Neural cell (in vitro differentiated cells): ENCODE data around the gene TFR2. TPM values are rescaled to one million over a fixed set of nuclear protein-coding genes. Genes with fewer than 3 reads are reported as not detected.

Source experiments
- H2AFZ ChIP-seq: fragments of 200-600, 300-800 bp; sonication (generic), shearing (Covaris generic); 2 replicates; pipeline ENCODE4 v1.6.0; 2014; ENCODE audit warnings: low read depth, mild to moderate bottlenecking, antibody characterized with exemption, low read length, moderate library complexity
- H3F3A ChIP-seq: fragments of 200-600 bp; shearing (Covaris generic); 2 replicates; pipeline ENCODE4 v1.6.1; 2016; ENCODE audit warnings: mild to moderate bottlenecking, moderate library complexity, mixed read lengths, antibody characterized with exemption, low read length; ENCODE audit not compliant: insufficient read depth, poor library complexity, severe bottlenecking
- H3K27ac ChIP-seq: fragments of 200-600, 300-800 bp; sonication (generic), shearing (Covaris generic); 2 replicates; pipeline ENCODE4 v1.5.1; 2014; ENCODE audit warnings: mild to moderate bottlenecking, low read length, moderate library complexity
- H3K27me3 ChIP-seq: fragments of 300-800, 200-600 bp; sonication (generic), shearing (Covaris generic); 2 replicates; pipeline ENCODE4 v1.6.0; 2014; ENCODE audit warnings: mild to moderate bottlenecking, low read depth, low read length, moderate library complexity; ENCODE audit not compliant: insufficient read depth
- H3K36me3 ChIP-seq: fragments of 300-800, 200-600 bp; sonication (generic), shearing (Covaris generic); 2 replicates; pipeline ENCODE4 v1.5.1; 2014; ENCODE audit warnings: mild to moderate bottlenecking, antibody characterized with exemption, low read length, moderate library complexity; ENCODE audit not compliant: insufficient read depth
- H3K4me2 ChIP-seq: fragments of 300-800, 200-600 bp; sonication (generic), shearing (Covaris generic); 2 replicates; pipeline ENCODE4 v1.6.0; 2014; ENCODE audit warnings: mild to moderate bottlenecking, low read length
- H3K4me3 ChIP-seq: fragments of 300-800, 200-600 bp; sonication (generic), shearing (Covaris generic); 2 replicates; pipeline ENCODE4 v1.5.1; 2014; ENCODE audit warnings: mild to moderate bottlenecking, low read length, moderate library complexity
- H3K79me2 ChIP-seq: fragments of 200-600 bp; shearing (Covaris generic); replicated peaks from 2 replicates; pipeline ENCODE4 v1.6.0; 2014; ENCODE audit warnings: mild to moderate bottlenecking, low read length, moderate library complexity; ENCODE audit not compliant: insufficient read depth
- H3K9ac ChIP-seq: fragments of 300-800, 200-600 bp; sonication (generic), shearing (Covaris generic); 2 replicates; pipeline ENCODE4 v1.6.1; 2016; ENCODE audit warnings: mild to moderate bottlenecking, low read length, mixed read lengths
- H3K9me2 ChIP-seq: fragments of 200-600 bp; shearing (Covaris generic); 2 replicates; pipeline ENCODE4 v1.6.1; 2016; ENCODE audit warnings: mild to moderate bottlenecking, low read length, mixed read lengths; ENCODE audit not compliant: insufficient read depth
- H3K9me3 ChIP-seq: fragments of 200-600, 300-800 bp; sonication (generic), shearing (Covaris generic); 2 replicates; pipeline ENCODE4 v1.6.1; 2016; ENCODE audit warnings: mild to moderate bottlenecking, mixed run types, low read length, moderate library complexity, mixed read lengths
- H4K20me1 ChIP-seq: fragments of 200-600 bp; shearing (Covaris generic); 2 replicates; pipeline ENCODE4 v1.6.1; 2016; ENCODE audit warnings: mild to moderate bottlenecking, mixed run types; ENCODE audit not compliant: insufficient read depth
- EP300 ChIP-seq: fragments of 450-650 bp; conservative IDR thresholded peaks from 2 replicates; pipeline ENCODE4 v1.6.1; 2014; ENCODE audit warnings: antibody characterized with exemption, mild to moderate bottlenecking, moderate library complexity; ENCODE audit not compliant: poor library complexity, severe bottlenecking
- EZH2 ChIP-seq: fragments of 200-600, 300-800 bp; shearing (Covaris generic), sonication (generic); IDR thresholded peaks from 2 replicates; pipeline ENCODE4 v1.6.1; 2014; ENCODE audit warnings: antibody characterized with exemption, low read length, borderline replicate concordance, mild to moderate bottlenecking; ENCODE audit not compliant: insufficient read depth, poor library complexity, severe bottlenecking
- MXI1 ChIP-seq: fragments of 450-650 bp; conservative IDR thresholded peaks from 2 replicates; pipeline ENCODE4 v1.6.1; 2014; ENCODE audit warnings: antibody characterized with exemption, mild to moderate bottlenecking; ENCODE audit not compliant: poor library complexity, severe bottlenecking
- POLR2AphosphoS5 ChIP-seq: IDR thresholded peaks from 2 replicates; pipeline ENCODE4 v1.6.1; 2012
- RAD21 ChIP-seq: fragments of 450-650 bp; conservative IDR thresholded peaks from 2 replicates; pipeline ENCODE4 v1.6.1; 2014; ENCODE audit warnings: antibody characterized with exemption, mild to moderate bottlenecking, moderate library complexity
- SMC3 ChIP-seq: fragments of 450-650 bp; conservative IDR thresholded peaks from 2 replicates; pipeline ENCODE4 v1.6.1; 2014; ENCODE audit warnings: antibody characterized with exemption, mild to moderate bottlenecking, moderate library complexity; ENCODE audit not compliant: poor library complexity
- polyA plus RNA-seq: library from polyadenylated mRNA; depleted of rRNA; stranded (reverse); fragments of >200 nt; gene quantifications from 2 replicates; pipeline ENCODE4 v1.2.3, GENCODE V29; 2014
- TF ChIP-seq, protein P1 (sequence below): IDR thresholded peaks from 2 replicates; pipeline ENCODE4 v1.6.1; 2012; ENCODE audit warnings: borderline replicate concordance
- TF ChIP-seq, protein P2 (sequence below): fragments of 450-650 bp; IDR thresholded peaks from 2 replicates; pipeline ENCODE4 v1.5.1; 2014; ENCODE audit warnings: antibody characterized with exemption, mild to moderate bottlenecking, moderate library complexity; ENCODE audit not compliant: poor library complexity, severe bottlenecking

TFR2 gene
- polyA plus RNA-seq, 1 donor from 2014 or later: 21.0 TPM

DNA sequence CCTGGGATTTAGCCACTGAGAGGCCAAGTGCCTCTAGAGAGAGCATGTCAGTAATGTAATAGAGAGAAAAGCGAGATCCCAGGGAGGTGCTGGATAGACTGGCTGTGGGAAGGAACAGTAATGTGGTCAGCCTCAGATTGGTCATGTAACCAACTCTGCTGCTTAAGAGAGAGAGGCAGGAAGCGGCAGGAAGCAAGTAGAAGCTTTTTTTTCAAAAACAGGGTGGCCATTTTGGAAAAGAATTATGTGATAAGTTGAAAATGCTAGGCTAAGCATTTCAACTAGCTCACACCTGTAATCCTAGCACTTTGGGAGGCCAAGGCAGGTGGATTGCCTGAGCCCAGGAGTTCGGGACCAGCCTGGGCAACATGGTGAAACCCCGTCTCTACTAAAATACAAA is 42.9 kb downstream of the TFR2 start:
- Histone ChIP-seq H3K27ac (no peak overlapping the region), H3K79me2 (no peaks in the 10 kb centered on the region), H2AFZ (no peak overlapping the region), H3K4me2 (no peak overlapping the region), H3K9ac (no peak overlapping the region), H3K27me3 (peaks cover 4% of the 10 kb centered on the region), H3K4me3 (no peak overlapping the region), H3F3A (no peaks in the 10 kb centered on the region), H4K20me1 (no peaks in the 10 kb centered on the region), H3K9me2 (no peaks in the 10 kb centered on the region), H3K9me3 (no peaks in the 10 kb centered on the region), H3K36me3 (no peaks in the 10 kb centered on the region)
- TF ChIP-seq, protein P1, sequence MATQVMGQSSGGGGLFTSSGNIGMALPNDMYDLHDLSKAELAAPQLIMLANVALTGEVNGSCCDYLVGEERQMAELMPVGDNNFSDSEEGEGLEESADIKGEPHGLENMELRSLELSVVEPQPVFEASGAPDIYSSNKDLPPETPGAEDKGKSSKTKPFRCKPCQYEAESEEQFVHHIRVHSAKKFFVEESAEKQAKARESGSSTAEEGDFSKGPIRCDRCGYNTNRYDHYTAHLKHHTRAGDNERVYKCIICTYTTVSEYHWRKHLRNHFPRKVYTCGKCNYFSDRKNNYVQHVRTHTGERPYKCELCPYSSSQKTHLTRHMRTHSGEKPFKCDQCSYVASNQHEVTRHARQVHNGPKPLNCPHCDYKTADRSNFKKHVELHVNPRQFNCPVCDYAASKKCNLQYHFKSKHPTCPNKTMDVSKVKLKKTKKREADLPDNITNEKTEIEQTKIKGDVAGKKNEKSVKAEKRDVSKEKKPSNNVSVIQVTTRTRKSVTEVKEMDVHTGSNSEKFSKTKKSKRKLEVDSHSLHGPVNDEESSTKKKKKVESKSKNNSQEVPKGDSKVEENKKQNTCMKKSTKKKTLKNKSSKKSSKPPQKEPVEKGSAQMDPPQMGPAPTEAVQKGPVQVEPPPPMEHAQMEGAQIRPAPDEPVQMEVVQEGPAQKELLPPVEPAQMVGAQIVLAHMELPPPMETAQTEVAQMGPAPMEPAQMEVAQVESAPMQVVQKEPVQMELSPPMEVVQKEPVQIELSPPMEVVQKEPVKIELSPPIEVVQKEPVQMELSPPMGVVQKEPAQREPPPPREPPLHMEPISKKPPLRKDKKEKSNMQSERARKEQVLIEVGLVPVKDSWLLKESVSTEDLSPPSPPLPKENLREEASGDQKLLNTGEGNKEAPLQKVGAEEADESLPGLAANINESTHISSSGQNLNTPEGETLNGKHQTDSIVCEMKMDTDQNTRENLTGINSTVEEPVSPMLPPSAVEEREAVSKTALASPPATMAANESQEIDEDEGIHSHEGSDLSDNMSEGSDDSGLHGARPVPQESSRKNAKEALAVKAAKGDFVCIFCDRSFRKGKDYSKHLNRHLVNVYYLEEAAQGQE: no peak
- TF ChIP-seq POLR2AphosphoS5: no peak
- no peak for TF ChIP-seq SMC3
- TF ChIP-seq RAD21: no peak
- TF ChIP-seq, protein P2, sequence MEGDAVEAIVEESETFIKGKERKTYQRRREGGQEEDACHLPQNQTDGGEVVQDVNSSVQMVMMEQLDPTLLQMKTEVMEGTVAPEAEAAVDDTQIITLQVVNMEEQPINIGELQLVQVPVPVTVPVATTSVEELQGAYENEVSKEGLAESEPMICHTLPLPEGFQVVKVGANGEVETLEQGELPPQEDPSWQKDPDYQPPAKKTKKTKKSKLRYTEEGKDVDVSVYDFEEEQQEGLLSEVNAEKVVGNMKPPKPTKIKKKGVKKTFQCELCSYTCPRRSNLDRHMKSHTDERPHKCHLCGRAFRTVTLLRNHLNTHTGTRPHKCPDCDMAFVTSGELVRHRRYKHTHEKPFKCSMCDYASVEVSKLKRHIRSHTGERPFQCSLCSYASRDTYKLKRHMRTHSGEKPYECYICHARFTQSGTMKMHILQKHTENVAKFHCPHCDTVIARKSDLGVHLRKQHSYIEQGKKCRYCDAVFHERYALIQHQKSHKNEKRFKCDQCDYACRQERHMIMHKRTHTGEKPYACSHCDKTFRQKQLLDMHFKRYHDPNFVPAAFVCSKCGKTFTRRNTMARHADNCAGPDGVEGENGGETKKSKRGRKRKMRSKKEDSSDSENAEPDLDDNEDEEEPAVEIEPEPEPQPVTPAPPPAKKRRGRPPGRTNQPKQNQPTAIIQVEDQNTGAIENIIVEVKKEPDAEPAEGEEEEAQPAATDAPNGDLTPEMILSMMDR: no peak
- no peak for TF ChIP-seq EZH2
- TF ChIP-seq MXI1: no peak

DNA sequence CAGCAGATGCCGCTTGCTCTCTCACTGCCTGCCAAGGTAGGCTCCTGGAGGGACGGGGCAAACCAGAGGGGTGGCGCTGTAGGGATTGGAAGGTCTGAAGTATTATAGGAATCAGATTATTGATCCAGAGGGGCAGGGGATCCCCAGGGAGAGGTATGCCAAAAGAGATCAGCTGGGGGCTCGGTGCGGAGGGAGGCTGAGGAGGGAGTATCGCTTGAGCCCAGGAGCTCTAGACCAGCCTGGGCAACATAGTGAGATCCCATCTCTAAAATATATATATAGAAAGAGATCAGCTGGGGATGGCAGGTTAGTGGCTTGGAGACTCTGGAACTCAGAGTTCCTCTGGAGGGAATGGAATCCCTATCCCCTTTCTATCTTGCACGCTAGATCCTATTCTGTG is 46.2 kb downstream of the TFR2 start:
- H3K79me2 ChIP-seq: no peaks in the 10 kb centered on the region
- no peaks in the 10 kb centered on the region for H3F3A ChIP-seq
- H3K36me3 ChIP-seq: no peaks in the 10 kb centered on the region
- H3K9me3 ChIP-seq: no peaks in the 10 kb centered on the region
- H3K9me2 ChIP-seq: no peaks in the 10 kb centered on the region
- no peak overlapping the region for H3K27ac ChIP-seq
- H3K9ac ChIP-seq: no peak overlapping the region
- no peak overlapping the region for H3K4me2 ChIP-seq
- no peak overlapping the region for H2AFZ ChIP-seq
- H4K20me1 ChIP-seq: no peaks in the 10 kb centered on the region
- no peak overlapping the region for H3K4me3 ChIP-seq
- TF ChIP-seq RAD21 (no peak), EZH2 (no peak), MXI1 (no peak), SMC3 (no peak), EP300 (no peak)
- H3K27me3 ChIP-seq: no peaks in the 10 kb centered on the region

DNA sequence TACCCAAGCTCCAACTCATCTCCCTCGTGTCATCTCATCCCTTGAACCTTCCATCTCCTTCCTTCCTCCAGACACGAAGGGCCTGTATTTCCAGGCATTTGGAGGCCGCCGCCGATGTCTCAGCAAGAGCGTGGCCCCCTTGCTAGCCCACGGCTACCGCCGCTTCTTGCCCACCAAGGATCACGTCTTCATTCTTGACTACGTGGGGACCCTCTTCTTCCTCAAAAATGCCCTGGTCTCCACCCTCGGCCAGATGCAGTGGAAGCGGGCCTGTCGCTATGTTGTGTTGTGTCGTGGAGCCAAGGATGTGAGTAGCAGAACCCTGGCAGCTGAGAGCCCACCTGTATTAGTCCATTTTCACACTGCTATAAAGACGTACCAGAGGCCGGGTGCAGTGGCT is 49.8 kb downstream of the TFR2 start:
- H3F3A ChIP-seq: no peaks in the 10 kb centered on the region
- no peak overlapping the region for H3K4me2 ChIP-seq
- H3K9ac ChIP-seq: no peak overlapping the region
- no peaks in the 10 kb centered on the region for H3K36me3 ChIP-seq
- H3K4me3 ChIP-seq: no peak overlapping the region
- H3K79me2 ChIP-seq: no peaks in the 10 kb centered on the region
- H3K27ac ChIP-seq: no peak overlapping the region
- H3K9me2 ChIP-seq: no peaks in the 10 kb centered on the region
- TF ChIP-seq, protein P2: no peak
- no peak for TF ChIP-seq EP300
- no peak for TF ChIP-seq POLR2AphosphoS5
- no peaks in the 10 kb centered on the region for H3K27me3 ChIP-seq
- H2AFZ ChIP-seq: no peak overlapping the region
- H4K20me1 ChIP-seq: no peaks in the 10 kb centered on the region
- no peaks in the 10 kb centered on the region for H3K9me3 ChIP-seq
